GM18868 (cell line): ENCODE measurements around the gene DYNLRB1.

Source experiments
- ATAC-seq: cut with Tn5 transposase; IDR thresholded peaks from one replicate; pipeline ENCODE4 v1.9.1; 2021; ENCODE audit warnings: mild to moderate bottlenecking, moderate library complexity; ENCODE audit not compliant: unreplicated experiment

Gene DYNLRB1

GRCh38 chr20:34575756-34576155 lies 59.5 kb downstream of the DYNLRB1 start:
- ATAC-seq, result no peak

- ATAC-seq, result no peak
These were observed 60.8 kb downstream of the DYNLRB1 start for GRCh38 chr20:34577061-34577460.

GRCh38 chr20:34578025-34578424 lies 61.8 kb downstream of the DYNLRB1 start:
- no peak for ATAC-seq

DNA sequence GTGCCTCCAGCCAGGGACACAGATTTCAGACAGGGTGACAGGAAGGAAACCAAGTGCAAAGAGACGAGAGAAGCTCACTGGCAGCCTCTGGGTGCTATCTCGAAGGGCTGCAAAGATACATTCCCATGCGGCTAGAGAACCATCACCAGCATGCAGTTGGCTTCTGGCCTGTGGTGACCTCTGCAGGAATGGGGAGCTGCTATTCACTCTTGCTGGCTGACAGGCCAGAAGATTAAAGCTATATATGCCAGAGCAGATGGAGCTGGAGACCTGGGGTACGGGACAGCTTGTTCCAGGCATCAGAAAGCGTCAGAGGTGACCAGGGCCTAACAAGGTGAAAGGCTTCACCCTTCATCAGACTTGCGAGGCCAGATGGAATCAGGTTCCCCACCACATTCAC lies 62.3 kb downstream of the DYNLRB1 start:
- ATAC-seq, result no peak

GRCh38 chr20:34579191-34579978 lies 63.2 kb downstream of the DYNLRB1 start:
- no peak for ATAC-seq

DNA sequence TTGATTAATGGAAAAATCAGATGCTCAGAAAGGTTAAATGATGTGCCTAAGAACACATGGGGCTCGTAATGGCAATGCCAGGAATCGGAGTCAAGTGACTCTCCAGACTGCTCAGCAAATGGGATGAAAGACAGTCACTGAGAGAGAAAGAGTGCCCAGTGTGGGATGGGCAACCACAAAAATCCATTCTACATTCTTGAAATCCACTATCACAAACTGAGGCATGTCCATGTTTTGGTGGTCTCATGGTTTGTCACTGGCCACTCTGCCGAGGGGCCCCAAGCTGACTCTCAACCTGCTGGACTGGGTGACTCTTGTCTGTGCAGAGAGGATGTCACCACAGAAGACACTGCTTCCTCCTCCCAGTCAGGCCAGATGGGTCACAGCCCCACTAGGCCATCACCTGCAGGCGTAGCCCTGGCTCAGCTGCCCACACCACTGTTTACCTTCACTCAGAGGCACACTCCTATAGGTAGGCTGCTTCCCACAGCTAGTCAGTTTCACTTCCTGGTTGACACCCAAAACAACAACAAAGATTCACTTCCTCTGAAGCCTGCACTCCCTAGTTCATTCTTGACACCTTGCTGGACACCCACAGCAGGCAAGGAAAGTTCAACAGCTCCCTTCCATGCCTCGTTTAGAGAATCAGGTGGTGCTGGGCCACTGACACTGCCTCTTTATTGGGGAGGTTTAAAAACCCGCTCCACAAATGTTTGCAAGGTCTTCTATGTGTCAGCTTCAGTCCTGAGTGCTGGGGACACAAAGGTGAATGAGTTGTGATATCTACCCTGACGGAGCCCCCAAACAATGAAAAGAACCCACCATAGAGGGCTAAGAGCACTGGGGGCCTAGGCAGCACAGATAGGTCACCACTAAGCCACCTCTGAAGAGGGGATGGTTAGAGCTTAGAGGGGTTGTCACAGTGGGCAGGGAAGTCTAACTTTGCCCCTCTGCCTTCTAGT lies 64.0 kb downstream of the DYNLRB1 start:
- ATAC-seq, result peak; percentile 58

DNA sequence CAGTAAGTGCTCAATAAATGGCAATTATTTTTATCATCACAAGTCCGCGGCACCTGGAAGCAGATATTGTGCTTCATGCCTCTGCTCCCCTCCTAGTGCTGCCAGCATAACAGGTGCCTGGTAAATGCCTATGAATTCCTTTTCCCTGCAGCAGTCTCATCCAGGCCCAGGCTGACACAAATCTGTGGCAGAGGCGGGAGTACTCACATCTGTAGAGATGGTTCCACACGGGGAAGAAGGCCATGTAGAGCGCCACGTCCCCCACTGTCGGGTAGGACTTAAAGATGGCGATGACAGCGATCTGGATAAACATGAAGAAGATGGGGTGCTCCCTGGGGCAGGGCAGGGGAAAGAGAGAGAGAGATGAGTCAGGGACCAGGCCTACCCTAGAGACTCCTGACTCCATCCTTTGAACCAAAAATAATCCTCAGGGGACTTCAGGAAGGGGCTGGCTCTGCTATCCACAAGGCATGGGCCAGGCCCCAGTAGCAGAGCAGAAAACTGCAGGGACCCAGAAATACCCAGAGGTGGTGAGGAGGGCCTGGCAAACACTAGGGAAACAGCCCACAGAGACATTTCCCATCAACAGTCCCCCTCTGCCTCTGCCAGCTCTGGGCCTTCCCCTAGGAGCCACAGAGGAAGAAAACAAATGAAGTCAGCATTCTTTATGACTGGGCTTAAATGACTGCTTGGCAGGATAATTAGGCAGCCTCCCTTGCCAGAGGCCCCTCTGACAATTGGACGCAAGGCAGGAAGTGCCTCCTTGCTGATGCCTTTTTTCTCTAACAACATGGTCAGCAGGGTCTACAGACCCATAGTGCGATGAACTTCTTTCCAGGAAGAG lies 65.3 kb downstream of the DYNLRB1 start:
- ATAC-seq, result peak; percentile 45

GRCh38 chr20:34582221-34582620 lies 66.0 kb downstream of the DYNLRB1 start:
- no peak for ATAC-seq

GRCh38 chr20:34582911-34583310 lies 66.7 kb downstream of the DYNLRB1 start:
- no peak for ATAC-seq

GRCh38 chr20:34583544-34583943 lies 67.3 kb downstream of the DYNLRB1 start:
- no peak for ATAC-seq

- ATAC-seq, result no peak
These were observed 68.8 kb downstream of the DYNLRB1 start for GRCh38 chr20:34585019-34585418.

GRCh38 chr20:34586488-34587163 lies 70.4 kb downstream of the DYNLRB1 start:
- no peak for ATAC-seq
